Jurkat, Clone E6-1 (cell line): ENCODE results near the gene GORASP2. TPM values are rescaled to one million over a fixed set of nuclear protein-coding genes. Genes with fewer than 3 reads are reported as not detected.
"Not testable (repeated sequence)": the region's sequence is repeated elsewhere in the genome, so short reads cannot be mapped to it uniquely, and the experiment has no call there.

Experiments used
- DNase-seq: peaks from one replicate; pipeline ENCODE4 v3.0.0-alpha.2; 2011; ENCODE audit warnings: low read depth, low spot score
- H3K4me3 ChIP-seq: 2 replicates; pipeline ENCODE4 v1.5.1; 2011; ENCODE audit warnings: mild to moderate bottlenecking, low read length, control low read depth, moderate library complexity
- polyA plus RNA-seq: library from polyadenylated mRNA; unstranded; fragments of >200 nt; gene quantifications from one replicate; pipeline ENCODE4 v1.2.1, GENCODE V29; 2012; ENCODE audit warnings: missing spikeins; ENCODE audit not compliant: insufficient read length, insufficient read depth

The GORASP2 gene
- polyA plus RNA-seq = 74.3 TPM

GRCh38 chr2:170928824-170929685 is at the start of gene GORASP2:
GORASP2 (plus strand) TSS chr2:170929253; CDS start chr2:170929341, 88 bp downstream.
- peak; percentile 100 for DNase-seq
- peak within 1 kb of the TSS; percentile 63 for H3K4me3 ChIP-seq

- H3K4me3 ChIP-seq = no peak overlapping the region
- no peak for DNase-seq
These were observed 47.2 kb upstream of the GORASP2 start for GRCh38 chr2:170881840-170882239.

GRCh38 chr2:170882758-170883157 is 46.3 kb upstream of the GORASP2 start:
- no peak for DNase-seq
- H3K4me3 ChIP-seq = no peak overlapping the region

GRCh38 chr2:170883683-170884082 is 45.4 kb upstream of the GORASP2 start:
- H3K4me3 ChIP-seq = no peak overlapping the region
- no peak for DNase-seq

- DNase-seq = no peak
- no peak overlapping the region for H3K4me3 ChIP-seq
These were observed 43.8 kb upstream of the GORASP2 start for GRCh38 chr2:170885130-170885791.

GRCh38 chr2:170886386-170886785 is 42.7 kb upstream of the GORASP2 start:
- DNase-seq = no peak
- H3K4me3 ChIP-seq = no peak overlapping the region

- H3K4me3 ChIP-seq = no peak overlapping the region
- DNase-seq = no peak
These were observed 41.6 kb upstream of the GORASP2 start for GRCh38 chr2:170887496-170887895.

GRCh38 chr2:170887896-170888295 is 41.2 kb upstream of the GORASP2 start:
- no peak for DNase-seq

GRCh38 chr2:170891893-170892292 is 37.2 kb upstream of the GORASP2 start:
- DNase-seq = no peak
- no peak overlapping the region for H3K4me3 ChIP-seq

More at GRCh38 chr2:170887896-170888295, 41.2 kb upstream of the GORASP2 start:
- no peak overlapping the region for H3K4me3 ChIP-seq

GRCh38 chr2:170892391-170892951 is 36.6 kb upstream of the GORASP2 start:
- H3K4me3 ChIP-seq = no peak overlapping the region
- no peak for DNase-seq

GRCh38 chr2:170895023-170895757 is 33.9 kb upstream of the GORASP2 start:
- no peak for DNase-seq
- H3K4me3 ChIP-seq = no peak overlapping the region

- DNase-seq = no peak
- no peak overlapping the region for H3K4me3 ChIP-seq
These were observed 32.4 kb upstream of the GORASP2 start for GRCh38 chr2:170896622-170897021.

- DNase-seq = no peak
- H3K4me3 ChIP-seq = no peak overlapping the region
These were observed 31.9 kb upstream of the GORASP2 start for GRCh38 chr2:170897108-170897507.

- DNase-seq = no peak
- no peak overlapping the region for H3K4me3 ChIP-seq
These were observed 23.2 kb upstream of the GORASP2 start for GRCh38 chr2:170905864-170906263.

- no peak overlapping the region for H3K4me3 ChIP-seq
- DNase-seq = no peak
These were observed 17.7 kb upstream of the GORASP2 start for GRCh38 chr2:170911314-170911889.

GRCh38 chr2:170914994-170915666 is 13.9 kb upstream of the GORASP2 start:
- H3K4me3 ChIP-seq, DNase-seq: not testable (repeated sequence)

- H3K4me3 ChIP-seq = no peak overlapping the region
- no peak for DNase-seq
These were observed 11.7 kb upstream of the GORASP2 start for GRCh38 chr2:170917219-170917913.

GRCh38 chr2:170917957-170918356 is 11.1 kb upstream of the GORASP2 start:
- no peak for DNase-seq
- H3K4me3 ChIP-seq = no peak overlapping the region
